Caco-2 (cell line): ENCODE measurements around the gene AIG1. TPM values are rescaled to one million over a fixed set of nuclear protein-coding genes. Genes with fewer than 3 reads are reported as not detected.
A peak's percentile ranks its signal among the peaks of the same experiment; 100 is the strongest.

ENCODE experiments used
- BruUV-seq: library from RNA; stranded (reverse); fragments of 400-500 nt; replicated peaks from 2 replicates; lab custom pipeline; 2021; lab: Mats Ljungman, UMichigan
- CTCF ChIA-PET: fragments of 300-600 bp; sonication (Branson Sonifier 250); formaldehyde crosslinking; loops from one replicate; lab custom pipeline; 2022; ENCODE audit warnings: antibody characterized with exemption; lab: Charles Lee
- POLR2A ChIA-PET: fragments of 300-600 bp; sonication (Branson Sonifier 250); formaldehyde crosslinking; loops from one replicate; lab custom pipeline; 2022; ENCODE audit warnings: antibody characterized with exemption; lab: Charles Lee
- DNase-seq, 2 experiments: peaks; one replicate each; pipeline versions ENCODE4 v3.0.0 to v3.0.0-alpha.2; 2020 to 2022
- H3K27me3 ChIP-seq: replicated peaks from 2 replicates; pipeline ENCODE4 v1.6.0; 2011; ENCODE audit warnings: low read length; ENCODE audit not compliant: control insufficient read depth, insufficient read depth
- H3K36me3 ChIP-seq: 2 replicates; pipeline ENCODE4 v1.5.1; 2011; ENCODE audit warnings: low read length; ENCODE audit not compliant: control insufficient read depth, insufficient read depth
- H3K4me1 ChIP-seq: fragments of 250-450 bp; sonication (Bioruptor Pico); 2 replicates; pipeline ENCODE4 v1.5.1; 2020; ENCODE audit warnings: mild to moderate bottlenecking
- H3K4me3 ChIP-seq: 2 replicates; pipeline ENCODE4 v1.5.1; 2011; ENCODE audit warnings: low read depth, mild to moderate bottlenecking, control low read depth, low read length
- H3K9me3 ChIP-seq: fragments of 250-450 bp; sonication (Bioruptor Pico); 2 replicates; pipeline ENCODE4 v1.5.1; 2020; ENCODE audit warnings: mild to moderate bottlenecking, moderate library complexity
- H3K27ac Mint-ChIP-seq: one replicate; pipeline ENCODE4 v1.8.0; 2022; ENCODE audit warnings: mixed read lengths; ENCODE audit not compliant: unreplicated experiment
- H3K27me3 Mint-ChIP-seq: one replicate; pipeline ENCODE4 v1.8.0; 2022; ENCODE audit warnings: mixed read lengths; ENCODE audit not compliant: insufficient read depth, unreplicated experiment
- H3K36me3 Mint-ChIP-seq: one replicate; pipeline ENCODE4 v1.8.0; 2022; ENCODE audit warnings: mild to moderate bottlenecking, mixed read lengths; ENCODE audit not compliant: insufficient read depth, unreplicated experiment
- H3K4me1 Mint-ChIP-seq: one replicate; pipeline ENCODE4 v1.8.0; 2022; ENCODE audit warnings: low read depth, mixed read lengths; ENCODE audit not compliant: unreplicated experiment
- H3K4me3 Mint-ChIP-seq: one replicate; pipeline ENCODE4 v1.8.0; 2022; ENCODE audit warnings: mild to moderate bottlenecking, moderate library complexity, mixed read lengths; ENCODE audit not compliant: unreplicated experiment
- H3K9me3 Mint-ChIP-seq: one replicate; pipeline ENCODE4 v1.8.0; 2022; ENCODE audit warnings: mixed read lengths; ENCODE audit not compliant: unreplicated experiment
- CTCF ChIP-seq, 2 experiments: fragments of 200-600 bp in 1 of 2; IDR thresholded peaks; 1 replicate in 1 of 2; 2 replicates in 1 of 2; pipeline versions ENCODE4 v1.5.1 to v1.8.0; 2011 to 2022; ENCODE audit warnings: antibody characterized with exemption in 1 of 2, control low read depth in 1 of 2, inconsistent platforms in 1 of 2, low read depth in 1 of 2, low read length in 1 of 2, mild to moderate bottlenecking in 1 of 2, moderate library complexity in 1 of 2; ENCODE audit not compliant: insufficient read depth in 1 of 2, severe bottlenecking in 1 of 2, unreplicated experiment in 1 of 2
- intact Hi-C: fragments of 100-400 bp; cut with micrococcal nuclease; formaldehyde crosslinking; loops from one replicate; pipeline ENCODE4 v1.10.0; 2022; ENCODE audit not compliant: unreplicated experiment
- total RNA-seq: library from RNA; stranded (reverse); gene quantifications from 2 replicates; pipeline ENCODE4 v1.2.3, GENCODE V29; 2022

The AIG1 gene
- total RNA-seq, 1 experiment from 2014 or later: 27.6 TPM

GRCh38 chr6:143276436-143276835 lies 215.7 kb downstream of the AIG1 start:
- no peaks in the 10 kb centered on the region for H3K4me1 ChIP-seq
- H3K4me3 Mint-ChIP-seq: no peak overlapping the region
- no peaks in the 10 kb centered on the region for H3K36me3 ChIP-seq
- no peaks in the 10 kb centered on the region for H3K9me3 Mint-ChIP-seq
- ChIA-PET POLR2A (no interaction called here), CTCF (no interaction called here)
- no TSS peak for BruUV-seq
- TF ChIP-seq CTCF (IDR thresholded peaks at IDR 0.05; ENCODE audit: insufficient read depth in 1 of 2, low read depth in 1 of 2, low read length in 1 of 2, severe bottlenecking in 1 of 2, unreplicated experiment in 1 of 2): no peak
- no peak overlapping the region for H3K4me3 ChIP-seq
- no peak overlapping the region for H3K27ac Mint-ChIP-seq
- no peaks in the 10 kb centered on the region for H3K27me3 Mint-ChIP-seq
- H3K27me3 ChIP-seq: no peaks in the 10 kb centered on the region
- no peak for DNase-seq
- H3K9me3 ChIP-seq: no peaks in the 10 kb centered on the region
- intact Hi-C loops: loop anchor here (5.0 kb wide), 2 partner anchors 94 to 229 kb away; no protein-coding TSS in a partner anchor
- H3K4me1 Mint-ChIP-seq: peaks cover 7% of the 10 kb centered on the region
- no peaks in the 10 kb centered on the region for H3K36me3 Mint-ChIP-seq

- Histone ChIP-seq H3K4me1 (no peaks in the 10 kb centered on the region), H3K4me3 (no peak overlapping the region), H3K27me3 (no peaks in the 10 kb centered on the region), H3K36me3 (no peaks in the 10 kb centered on the region), H3K9me3 (no peaks in the 10 kb centered on the region)
- no peaks in the 10 kb centered on the region for H3K36me3 Mint-ChIP-seq
- H3K4me3 Mint-ChIP-seq: no peak overlapping the region
- DNase-seq: peak; percentile 54 to 62
- CTCF ChIA-PET: no interaction called here
- POLR2A ChIA-PET: no interaction called here
- no peaks in the 10 kb centered on the region for H3K9me3 Mint-ChIP-seq
- H3K4me1 Mint-ChIP-seq: peaks cover 7% of the 10 kb centered on the region
- no peaks in the 10 kb centered on the region for H3K27me3 Mint-ChIP-seq
- no TSS peak for BruUV-seq
- H3K27ac Mint-ChIP-seq: no peak overlapping the region
- TF ChIP-seq CTCF (IDR thresholded peaks at IDR 0.05; ENCODE audit: insufficient read depth in 1 of 2, low read depth in 1 of 2, low read length in 1 of 2, severe bottlenecking in 1 of 2, unreplicated experiment in 1 of 2): peak; percentile 55 to 58
- intact Hi-C loops: loop anchor here (1.0 to 5.0 kb wide), 6 partner anchors 46 to 586 kb away; partner anchors contain the start of gene AIG1
These were observed 218.7 kb downstream of the AIG1 start for GRCh38 chr6:143279385-143279784.

- Mint-ChIP-seq H3K36me3 (no peaks in the 10 kb centered on the region), H3K27me3 (no peaks in the 10 kb centered on the region), H3K9me3 (no peaks in the 10 kb centered on the region), H3K4me1 (peaks cover 6% of the 10 kb centered on the region), H3K4me3 (no peak overlapping the region), H3K27ac (no peak overlapping the region)
- POLR2A ChIA-PET: no interaction called here
- no peak overlapping the region for H3K4me3 ChIP-seq
- no peaks in the 10 kb centered on the region for H3K4me1 ChIP-seq
- CTCF ChIA-PET: no interaction called here
- DNase-seq: no peak
- BruUV-seq: no TSS peak
- TF ChIP-seq CTCF (IDR thresholded peaks at IDR 0.05; ENCODE audit: insufficient read depth in 1 of 2, low read depth in 1 of 2, low read length in 1 of 2, severe bottlenecking in 1 of 2, unreplicated experiment in 1 of 2): no peak
- no peaks in the 10 kb centered on the region for H3K27me3 ChIP-seq
- intact Hi-C loops: no loop called here
- H3K9me3 ChIP-seq: no peaks in the 10 kb centered on the region
- H3K36me3 ChIP-seq: no peaks in the 10 kb centered on the region
These were observed 223.4 kb downstream of the AIG1 start for GRCh38 chr6:143283887-143284645.
